Adrenal gland (tissue), 5 donors: Measurements from ENCODE around the gene DOCK11.

Experiments used
- CTCF ChIP-seq, 6 experiments: fragments of 450-650 bp in 4 of 6; fragments of 200-600 bp in 2 of 6; sonication (generic) in 1 of 6; IDR thresholded peaks; 1 replicate in 5 of 6; 2 replicates in 1 of 6; pipeline versions ENCODE4 v1.5.1 to v1.8.0; 2016 to 2021; ENCODE audit warnings: antibody characterized with exemption in 6 of 6, mild to moderate bottlenecking in 2 of 6, moderate library complexity in 1 of 6
- POLR2A ChIP-seq, 2 donors: fragments of 450-650 bp; IDR thresholded peaks; one replicate each; pipeline ENCODE4 v1.6.1; 2017; ENCODE audit warnings: antibody characterized with exemption in 2 of 2, mild to moderate bottlenecking in 2 of 2, moderate library complexity in 1 of 2
- donor health status: DM: no; HTN: no; CAD: no.

- TF ChIP-seq CTCF (IDR thresholded peaks at IDR 0.05) (no peak), POLR2A (IDR thresholded peaks at IDR 0.05) (no peak)
Observed at GRCh38 chrX:118540342-118540741, 44.7 kb downstream of the DOCK11 start.
